ENCODE data around the gene DDX54. TPM values are rescaled to one million over a fixed set of nuclear protein-coding genes. Genes with fewer than 3 reads are reported as not detected.

The DDX54 gene
- polyA plus RNA-seq, 3 donors = 7.9 to 32.2 (median 13.6) TPM

DNA sequence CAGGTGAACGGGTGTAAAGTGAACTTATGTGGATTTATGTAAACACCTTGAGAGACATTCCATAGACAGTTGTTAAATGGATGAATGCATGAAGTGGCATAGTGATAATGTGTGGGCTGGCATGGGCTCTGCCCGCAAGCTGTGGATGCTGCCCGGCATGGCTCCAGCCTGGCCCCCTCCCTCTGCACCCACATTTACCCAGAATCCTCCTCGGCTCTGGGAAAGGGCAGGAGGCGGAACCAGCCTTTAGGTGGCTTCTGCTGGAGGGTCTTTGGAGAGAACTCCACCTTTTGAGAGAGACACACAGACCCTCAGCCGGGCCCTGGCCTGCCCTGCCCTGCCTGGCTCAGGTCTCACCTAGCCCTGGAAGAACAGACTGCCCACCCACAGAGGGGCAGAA lies 68.4 kb downstream of the DDX54 start:
- TF ChIP-seq CTCF (IDR thresholded peaks at IDR 0.05) = no peak
- Mint-ChIP-seq H3K9me3 (peaks cover 0 to 2% (median 0%) of the 10 kb centered on the region in 7 donors), H3K4me3 (no peak overlapping the region), H3K4me1 (no peaks in the 10 kb centered on the region), H3K27me3 (ENCODE audit: low read depth in 3 of 3) (peaks cover 3 to 9% (median 8%) of the 10 kb centered on the region in 3 donors), H3K36me3 (no peaks in the 10 kb centered on the region), H3K27ac (no peak overlapping the region)
- peaks cover 0 to 5% of the 10 kb centered on the region in 2 donors for H3K27me3 ChIP-seq (ENCODE audit: control insufficient read depth in 2 of 2, insufficient read depth in 2 of 2, low read length in 2 of 2)
- no peaks in the 10 kb centered on the region for H3K79me2 ChIP-seq (ENCODE audit: insufficient read depth, low read length)
- H3K27ac ChIP-seq (ENCODE audit: low read depth in 1 of 2, low read length in 2 of 2) = no peak overlapping the region
- intact Hi-C loops (cut with micrococcal nuclease) = no loop called here
- DNase-seq = no peak
- no peaks in the 10 kb centered on the region for H4K20me1 ChIP-seq (ENCODE audit: insufficient read depth, low read length)
- H3K4me1 ChIP-seq (ENCODE audit: control insufficient read depth in 1 of 2, insufficient read depth in 2 of 2, low read length in 2 of 2) = no peaks in the 10 kb centered on the region
- 80% methylated on average over 1 of the region's 6 CpGs for WGBS (ENCODE audit: insufficient coverage)
- no peak overlapping the region for H2AFZ ChIP-seq (ENCODE audit: insufficient read depth, low read depth, low read length, poor library complexity, severe bottlenecking)
- H3K9ac ChIP-seq (ENCODE audit: insufficient read depth, low read length, poor library complexity, severe bottlenecking) = no peak overlapping the region
- H3K4me3 ChIP-seq (replicated peaks in 1 of 3; ENCODE audit: low read depth in 2 of 3, low read length in 3 of 3) = no peak overlapping the region
- H3K36me3 ChIP-seq (replicated peaks in 1 of 2; ENCODE audit: control insufficient read depth in 1 of 2, insufficient read depth in 2 of 2, low read length in 2 of 2) = no peaks in the 10 kb centered on the region
- no peaks in the 10 kb centered on the region for H3K9me3 ChIP-seq (replicated peaks in 1 of 2; ENCODE audit: control insufficient read depth in 1 of 2, insufficient read depth in 1 of 2, low read length in 2 of 2)
- no peak overlapping the region for H3K4me2 ChIP-seq (replicated peaks; ENCODE audit: extremely low read depth, low read length, poor library complexity, severe bottlenecking)

GRCh38 chr12:113115455-113116126 lies 69.7 kb downstream of the DDX54 start:
- Mint-ChIP-seq H3K36me3 (no peaks in the 10 kb centered on the region), H3K9me3 (peaks cover 0 to 2% (median 0%) of the 10 kb centered on the region in 7 donors), H3K4me1 (no peaks in the 10 kb centered on the region), H3K4me3 (no peak overlapping the region), H3K27ac (no peak overlapping the region), H3K27me3 (ENCODE audit: low read depth in 3 of 3) (peaks cover 3 to 10% (median 7%) of the 10 kb centered on the region in 3 donors)
- no peak overlapping the region for H3K9ac ChIP-seq (ENCODE audit: insufficient read depth, low read length, poor library complexity, severe bottlenecking)
- H3K36me3 ChIP-seq (replicated peaks in 1 of 2; ENCODE audit: control insufficient read depth in 1 of 2, insufficient read depth in 2 of 2, low read length in 2 of 2) = no peaks in the 10 kb centered on the region
- peaks cover 0 to 3% of the 10 kb centered on the region in 2 donors for H3K27me3 ChIP-seq (ENCODE audit: control insufficient read depth in 2 of 2, insufficient read depth in 2 of 2, low read length in 2 of 2)
- H3K79me2 ChIP-seq (ENCODE audit: insufficient read depth, low read length) = no peaks in the 10 kb centered on the region
- no peak overlapping the region for H2AFZ ChIP-seq (ENCODE audit: insufficient read depth, low read depth, low read length, poor library complexity, severe bottlenecking)
- H3K4me2 ChIP-seq (replicated peaks; ENCODE audit: extremely low read depth, low read length, poor library complexity, severe bottlenecking) = no peak overlapping the region
- intact Hi-C loops (cut with micrococcal nuclease) = no loop called here
- WGBS (ENCODE audit: insufficient coverage) = 88% methylated on average over 22 of the region's 22 CpGs
- TF ChIP-seq CTCF (IDR thresholded peaks at IDR 0.05) = no peak
- no peaks in the 10 kb centered on the region for H4K20me1 ChIP-seq (ENCODE audit: insufficient read depth, low read length)
- no peaks in the 10 kb centered on the region for H3K9me3 ChIP-seq (replicated peaks in 1 of 2; ENCODE audit: control insufficient read depth in 1 of 2, insufficient read depth in 1 of 2, low read length in 2 of 2)
- no peak overlapping the region for H3K27ac ChIP-seq (ENCODE audit: low read depth in 1 of 2, low read length in 2 of 2)
- no peak overlapping the region for H3K4me3 ChIP-seq (replicated peaks in 1 of 3; ENCODE audit: low read depth in 2 of 3, low read length in 3 of 3)
- DNase-seq = no peak
- H3K4me1 ChIP-seq (ENCODE audit: control insufficient read depth in 1 of 2, insufficient read depth in 2 of 2, low read length in 2 of 2) = no peaks in the 10 kb centered on the region
